OCI-LY1 (cell line): ENCODE data around the gene KRTAP9-1.

Experiments used
- CTCF ChIP-seq: fragments of 200-600 bp; sonication (generic), shearing (Covaris generic); IDR thresholded peaks from 2 replicates; pipeline ENCODE4 v1.5.1; 2017; ENCODE audit warnings: mild to moderate bottlenecking, antibody characterized with exemption, low read length, moderate library complexity, mixed read lengths
- EZH2 ChIP-seq: fragments of 200-600 bp; sonication (generic), shearing (Covaris generic); IDR thresholded peaks from 2 replicates; pipeline ENCODE4 v1.8.0; 2017; ENCODE audit warnings: borderline replicate concordance, mixed run types, mild to moderate bottlenecking, antibody characterized with exemption, low read length, moderate library complexity, mixed read lengths

- no peak for TF ChIP-seq CTCF
- no peak for TF ChIP-seq EZH2
Observed at GRCh38 chr17:41141361-41141760, 48.3 kb upstream of the KRTAP9-1 start.
